Measurements from ENCODE around the gene GAS7. TPM values are rescaled to one million over a fixed set of nuclear protein-coding genes. Genes with fewer than 3 reads are reported as not detected.

The GAS7 gene
- total and polyA plus RNA-seq, 10 of the 15 experiments (the other 5 are each of a cell fraction or from before 2014, with no cell fraction given): 2.3 to 53.4 (median 24.0) TPM

DNA sequence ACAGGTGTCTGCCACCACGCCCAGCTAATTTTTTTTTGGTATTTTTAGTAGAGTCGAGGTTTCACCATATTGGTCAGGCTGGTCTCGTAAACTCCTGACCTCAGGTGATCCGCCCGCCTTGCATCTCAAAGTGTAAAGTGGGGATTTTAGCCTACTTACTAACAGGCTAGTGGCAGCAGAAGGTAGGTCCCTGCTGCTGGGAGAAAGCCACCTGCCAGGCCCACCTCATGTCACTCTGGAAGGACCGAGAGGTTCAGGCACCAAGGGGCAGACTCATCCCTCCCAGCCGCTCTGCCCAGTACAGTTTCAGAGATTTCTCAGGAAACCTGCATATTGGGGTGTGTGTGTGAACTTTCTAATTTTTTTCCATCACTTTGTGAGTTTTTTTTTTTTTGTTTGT is 291.3 kb downstream of the GAS7 start:
- Histone ChIP-seq H3K36me3 (ENCODE audit: control insufficient read depth in 2 of 2, insufficient read depth in 2 of 2, low read length in 1 of 2) (no peaks in the 10 kb centered on the region), H3K4me2 (ENCODE audit: control insufficient read depth, insufficient read depth) (no peak overlapping the region), H3K9me3 (replicated peaks; ENCODE audit: control insufficient read depth, insufficient read depth, low read length) (no peaks in the 10 kb centered on the region), H4K20me1 (ENCODE audit: control insufficient read depth, insufficient read depth) (no peaks in the 10 kb centered on the region), H3K79me2 (ENCODE audit: control insufficient read depth, insufficient read depth, low read length) (no peaks in the 10 kb centered on the region), H3K27me3 (replicated peaks in 1 of 2; ENCODE audit: control insufficient read depth in 2 of 2, insufficient read depth in 2 of 2, low read length in 1 of 2) (peaks cover 0 to 2% of the 10 kb centered on the region in 2 experiments; a peak in 2 of 4 replicates), H3K27ac (ENCODE audit: control insufficient read depth, insufficient read depth) (no peak overlapping the region), H3K9ac (ENCODE audit: control insufficient read depth, insufficient read depth, low read length) (no peak overlapping the region), H3K4me1 (ENCODE audit: control insufficient read depth, insufficient read depth, low read length) (no peaks in the 10 kb centered on the region), H2AFZ (ENCODE audit: control insufficient read depth, low read depth, low read length) (no peak overlapping the region), H3K4me3 (no peak overlapping the region)
- ChIA-PET CTCF (interaction anchor here (1.1 kb wide), 1 partner anchor 18 kb away, joined by 3 read pairs; no protein-coding TSS in a partner anchor), SMC1A (ENCODE audit: uncharacterized antibody, unreplicated experiment) (no interaction called here), POLR2A (no interaction called here), RAD21 (ENCODE audit: unreplicated experiment) (no interaction called here)
- WGBS (ENCODE audit: insufficient coverage, insufficient replicate concordance, low lambda C conversion rate, missing lambda C conversion rate): 31% methylated on average over 7 of the region's 7 CpGs
- in situ Hi-C loops (cut with MboI) (no loop called here), intact Hi-C loops (cut with micrococcal nuclease; ENCODE audit: unreplicated experiment) (no loop called here)
- no peak for TF ChIP-seq DPF2 (IDR thresholded peaks at IDR 0.05)
- TF ChIP-seq ZBTB11 (CRISPR knock-in tag; IDR thresholded peaks at IDR 0.05): no peak
- TF ChIP-seq HDAC2 (IDR thresholded peaks at IDR 0.05): no peak
- TF ChIP-seq, protein P1, sequence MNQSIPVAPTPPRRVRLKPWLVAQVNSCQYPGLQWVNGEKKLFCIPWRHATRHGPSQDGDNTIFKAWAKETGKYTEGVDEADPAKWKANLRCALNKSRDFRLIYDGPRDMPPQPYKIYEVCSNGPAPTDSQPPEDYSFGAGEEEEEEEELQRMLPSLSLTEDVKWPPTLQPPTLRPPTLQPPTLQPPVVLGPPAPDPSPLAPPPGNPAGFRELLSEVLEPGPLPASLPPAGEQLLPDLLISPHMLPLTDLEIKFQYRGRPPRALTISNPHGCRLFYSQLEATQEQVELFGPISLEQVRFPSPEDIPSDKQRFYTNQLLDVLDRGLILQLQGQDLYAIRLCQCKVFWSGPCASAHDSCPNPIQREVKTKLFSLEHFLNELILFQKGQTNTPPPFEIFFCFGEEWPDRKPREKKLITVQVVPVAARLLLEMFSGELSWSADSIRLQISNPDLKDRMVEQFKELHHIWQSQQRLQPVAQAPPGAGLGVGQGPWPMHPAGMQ (IDR thresholded peaks at IDR 0.05; ENCODE audit: borderline replicate concordance): no peak
- no peak for TF ChIP-seq HDAC6 (IDR thresholded peaks at IDR 0.05; ENCODE audit: unreplicated experiment)
- TF ChIP-seq, protein P2, sequence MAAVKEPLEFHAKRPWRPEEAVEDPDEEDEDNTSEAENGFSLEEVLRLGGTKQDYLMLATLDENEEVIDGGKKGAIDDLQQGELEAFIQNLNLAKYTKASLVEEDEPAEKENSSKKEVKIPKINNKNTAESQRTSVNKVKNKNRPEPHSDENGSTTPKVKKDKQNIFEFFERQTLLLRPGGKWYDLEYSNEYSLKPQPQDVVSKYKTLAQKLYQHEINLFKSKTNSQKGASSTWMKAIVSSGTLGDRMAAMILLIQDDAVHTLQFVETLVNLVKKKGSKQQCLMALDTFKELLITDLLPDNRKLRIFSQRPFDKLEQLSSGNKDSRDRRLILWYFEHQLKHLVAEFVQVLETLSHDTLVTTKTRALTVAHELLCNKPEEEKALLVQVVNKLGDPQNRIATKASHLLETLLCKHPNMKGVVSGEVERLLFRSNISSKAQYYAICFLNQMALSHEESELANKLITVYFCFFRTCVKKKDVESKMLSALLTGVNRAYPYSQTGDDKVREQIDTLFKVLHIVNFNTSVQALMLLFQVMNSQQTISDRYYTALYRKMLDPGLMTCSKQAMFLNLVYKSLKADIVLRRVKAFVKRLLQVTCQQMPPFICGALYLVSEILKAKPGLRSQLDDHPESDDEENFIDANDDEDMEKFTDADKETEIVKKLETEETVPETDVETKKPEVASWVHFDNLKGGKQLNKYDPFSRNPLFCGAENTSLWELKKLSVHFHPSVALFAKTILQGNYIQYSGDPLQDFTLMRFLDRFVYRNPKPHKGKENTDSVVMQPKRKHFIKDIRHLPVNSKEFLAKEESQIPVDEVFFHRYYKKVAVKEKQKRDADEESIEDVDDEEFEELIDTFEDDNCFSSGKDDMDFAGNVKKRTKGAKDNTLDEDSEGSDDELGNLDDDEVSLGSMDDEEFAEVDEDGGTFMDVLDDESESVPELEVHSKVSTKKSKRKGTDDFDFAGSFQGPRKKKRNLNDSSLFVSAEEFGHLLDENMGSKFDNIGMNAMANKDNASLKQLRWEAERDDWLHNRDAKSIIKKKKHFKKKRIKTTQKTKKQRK (IDR thresholded peaks at IDR 0.05; ENCODE audit: low read depth, low read length): no peak
- TF ChIP-seq, protein P3, sequence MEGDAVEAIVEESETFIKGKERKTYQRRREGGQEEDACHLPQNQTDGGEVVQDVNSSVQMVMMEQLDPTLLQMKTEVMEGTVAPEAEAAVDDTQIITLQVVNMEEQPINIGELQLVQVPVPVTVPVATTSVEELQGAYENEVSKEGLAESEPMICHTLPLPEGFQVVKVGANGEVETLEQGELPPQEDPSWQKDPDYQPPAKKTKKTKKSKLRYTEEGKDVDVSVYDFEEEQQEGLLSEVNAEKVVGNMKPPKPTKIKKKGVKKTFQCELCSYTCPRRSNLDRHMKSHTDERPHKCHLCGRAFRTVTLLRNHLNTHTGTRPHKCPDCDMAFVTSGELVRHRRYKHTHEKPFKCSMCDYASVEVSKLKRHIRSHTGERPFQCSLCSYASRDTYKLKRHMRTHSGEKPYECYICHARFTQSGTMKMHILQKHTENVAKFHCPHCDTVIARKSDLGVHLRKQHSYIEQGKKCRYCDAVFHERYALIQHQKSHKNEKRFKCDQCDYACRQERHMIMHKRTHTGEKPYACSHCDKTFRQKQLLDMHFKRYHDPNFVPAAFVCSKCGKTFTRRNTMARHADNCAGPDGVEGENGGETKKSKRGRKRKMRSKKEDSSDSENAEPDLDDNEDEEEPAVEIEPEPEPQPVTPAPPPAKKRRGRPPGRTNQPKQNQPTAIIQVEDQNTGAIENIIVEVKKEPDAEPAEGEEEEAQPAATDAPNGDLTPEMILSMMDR (IDR thresholded peaks at IDR 0.05 in 2 of 3, conservative IDR thresholded peaks at IDR 0.05 in 1 of 3; ENCODE audit: control insufficient read depth in 2 of 3, extremely low read depth in 1 of 3, insufficient read depth in 1 of 3, low read depth in 3 of 3, low read length in 3 of 3): no peak
- no peak for TF ChIP-seq SREBF1 (IDR thresholded peaks at IDR 0.05; ENCODE audit: low read length)
- ATAC-seq (no peak), FAIRE-seq (no peak), DNase-seq (ENCODE audit: low read depth, low spot score) (no peak)
- no TSS peak for BruUV-seq (replicated peaks)
